Endothelial cell of umbilical vein (primary cell): ENCODE results near the gene RELT. TPM values are rescaled to one million over a fixed set of nuclear protein-coding genes. Genes with fewer than 3 reads are reported as not detected.

Experiments used
- BruUV-seq: library from RNA; stranded (reverse); fragments of 400-500 nt; replicated peaks from 2 replicates; lab custom pipeline; 2021; lab: Mats Ljungman, UMichigan
- CTCF ChIA-PET: fragments of 300-600, 350-600 bp; sonication (Branson Sonifier 250); formaldehyde crosslinking; loops from one replicate; lab custom pipeline; 2021; ENCODE audit warnings: antibody characterized with exemption, inconsistent platforms; lab: Charles Lee
- POLR2A ChIA-PET: fragments of 300-600, 350-600 bp; sonication (Branson Sonifier 250); formaldehyde crosslinking; loops from one replicate; lab custom pipeline; 2021; ENCODE audit warnings: antibody characterized with exemption, inconsistent platforms; lab: Charles Lee
- DNase-seq: peaks from one replicate; pipeline ENCODE4 v3.0.0-alpha.2; 2011; ENCODE audit warnings: low read depth, low spot score
- FAIRE-seq: peaks from 2 replicates; lab custom pipeline; 2011; peaks lifted over from hg19 to GRCh38; lab: Jason Lieb, UNC
- H2AFZ ChIP-seq: 2 replicates; pipeline ENCODE4 v1.6.0; 2012; ENCODE audit warnings: low read depth, low read length, control low read depth, inconsistent platforms
- H3K27ac ChIP-seq: 2 replicates; pipeline ENCODE4 v1.5.1; 2011; ENCODE audit warnings: low read depth, mild to moderate bottlenecking, control low read depth, low read length, moderate library complexity; ENCODE audit not compliant: insufficient read depth
- H3K27me3 ChIP-seq, 2 experiments: 2 replicates each; pipeline versions ENCODE4 v1.6.0 to v1.6.1; 2011; ENCODE audit warnings: low read length in 2 of 2, mixed read lengths in 1 of 2; ENCODE audit not compliant: control insufficient read depth in 2 of 2, insufficient read depth in 2 of 2
- H3K36me3 ChIP-seq, 2 experiments: 2 replicates in 1 of 2; 3 replicates in 1 of 2; pipeline ENCODE4 v1.5.1; 2011; ENCODE audit warnings: low read length in 2 of 2, mild to moderate bottlenecking in 1 of 2, moderate library complexity in 1 of 2; ENCODE audit not compliant: control insufficient read depth in 2 of 2, insufficient read depth in 2 of 2; ENCODE audit errors: extremely low read depth in 1 of 2
- H3K4me1 ChIP-seq: 3 replicates; pipeline ENCODE4 v1.5.1; 2011; ENCODE audit warnings: mild to moderate bottlenecking, low read length; ENCODE audit not compliant: control insufficient read depth, insufficient read depth; ENCODE audit errors: extremely low read depth
- H3K4me2 ChIP-seq: 2 replicates; pipeline ENCODE4 v1.6.1; 2011; ENCODE audit warnings: low read length, control low read depth, mixed read lengths; ENCODE audit not compliant: insufficient read depth
- H3K4me3 ChIP-seq, 3 experiments: fragments of 200-600 bp in 1 of 3; sonication (generic), shearing (Covaris generic) in 1 of 3; replicated peaks in 1 of 3; 2 replicates each; pipeline ENCODE4 v1.5.1; 2011 to 2016; ENCODE audit warnings: control low read depth in 3 of 3, low read length in 3 of 3, mild to moderate bottlenecking in 2 of 3, inconsistent platforms in 1 of 3, low read depth in 1 of 3, moderate library complexity in 1 of 3; ENCODE audit not compliant: insufficient read depth in 1 of 3
- H3K79me2 ChIP-seq: 2 replicates; pipeline ENCODE4 v1.6.0; 2012; ENCODE audit warnings: low read length, inconsistent platforms; ENCODE audit not compliant: control insufficient read depth, insufficient read depth
- H3K9ac ChIP-seq: replicated peaks from 2 replicates; pipeline ENCODE3; 2011; ENCODE audit warnings: low read length, control low read depth; ENCODE audit not compliant: insufficient read depth; ENCODE audit errors: extremely low read depth
- H3K9me1 ChIP-seq: replicated peaks from 3 replicates; pipeline ENCODE4 v1.6.0; 2011; ENCODE audit warnings: mild to moderate bottlenecking, low read length; ENCODE audit not compliant: control insufficient read depth, insufficient read depth; ENCODE audit errors: extremely low read depth
- H3K9me3 ChIP-seq: replicated peaks from 2 replicates; pipeline ENCODE4 v1.5.1; 2012; ENCODE audit warnings: low read length, inconsistent platforms; ENCODE audit not compliant: control insufficient read depth, insufficient read depth
- H4K20me1 ChIP-seq: replicated peaks from 2 replicates; pipeline ENCODE3; 2011; ENCODE audit warnings: mild to moderate bottlenecking, low read length; ENCODE audit not compliant: control insufficient read depth, insufficient read depth; ENCODE audit errors: extremely low read depth
- EZH2 ChIP-seq: IDR thresholded peaks from 2 replicates; pipeline ENCODE4 v1.6.1; 2012; ENCODE audit warnings: borderline replicate concordance, low read depth, mild to moderate bottlenecking, moderate library complexity, low read length, inconsistent platforms; ENCODE audit not compliant: severe bottlenecking
- FOS ChIP-seq: IDR thresholded peaks from 2 replicates; pipeline ENCODE4 v1.6.1; 2011; ENCODE audit warnings: mild to moderate bottlenecking, low read length, moderate library complexity, borderline replicate concordance; ENCODE audit not compliant: insufficient read depth
- GATA2 ChIP-seq: IDR thresholded peaks from 2 replicates; pipeline ENCODE4 v1.7.0; 2011; ENCODE audit warnings: low read depth, mild to moderate bottlenecking, moderate library complexity, mixed read lengths, low read length; ENCODE audit not compliant: insufficient read length, insufficient read depth
- JUN ChIP-seq: IDR thresholded peaks from 2 replicates; pipeline ENCODE4 v1.6.1; 2011; ENCODE audit warnings: borderline replicate concordance, low read depth; ENCODE audit not compliant: insufficient read length, insufficient read depth
- MYC ChIP-seq: IDR thresholded peaks from one replicate; pipeline ENCODE4 v1.6.1; 2011; ENCODE audit warnings: mild to moderate bottlenecking, low read depth, low read length
- POLR2A ChIP-seq: IDR thresholded peaks from 2 replicates; pipeline ENCODE4 v1.6.1; 2012; ENCODE audit warnings: low read depth, mild to moderate bottlenecking, control low read depth, low read length
- POLR2AphosphoS5 ChIP-seq: IDR thresholded peaks from 2 replicates; pipeline ENCODE4 v1.6.1; 2012; ENCODE audit warnings: low read depth, mild to moderate bottlenecking, control low read depth, low read length, moderate library complexity; ENCODE audit not compliant: insufficient read depth
- dilution Hi-C: fragments of 300-500 bp; cut with MboI; formaldehyde crosslinking; loops from one replicate; pipeline ENCODE4 v1.15.0; 2019; ENCODE audit warnings: low sequenced_read_pairs; ENCODE audit not compliant: extremely low pct_ligation_motif_present
- intact Hi-C: fragments of 100-400 bp; cut with micrococcal nuclease; formaldehyde crosslinking; loops from one replicate; pipeline ENCODE4 v1.10.0; 2022
- polyA plus RNA-seq, 4 experiments: library from polyadenylated mRNA; depleted of rRNA in 3 of 4; stranded (reverse) in 3 of 4; unstranded in 1 of 4; fragments of >200 nt; gene quantifications; 2 replicates each; pipeline versions ENCODE4 v1.2.1 to v1.2.3, GENCODE V29; 2011 to 2012; ENCODE audit warnings: missing spikeins in 1 of 4
- total RNA-seq: library from RNA; stranded (reverse); gene quantifications from 2 replicates; pipeline ENCODE4 v1.2.3, GENCODE V29; 2021
- TF ChIP-seq, protein P1 (sequence below), 2 donors: IDR thresholded peaks; 1 replicate in 1 of 2; 2 replicates in 1 of 2; pipeline ENCODE4 v1.5.1; 2011; ENCODE audit warnings: low read length in 2 of 2, mild to moderate bottlenecking in 2 of 2, moderate library complexity in 2 of 2, control low read depth in 1 of 2, inconsistent platforms in 1 of 2, low read depth in 1 of 2; ENCODE audit not compliant: insufficient read depth in 1 of 2; ENCODE audit errors: extremely low read depth in 1 of 2
- TF ChIP-seq, protein P2 (sequence below): IDR thresholded peaks from 2 replicates; pipeline ENCODE4 v1.6.1; 2011; ENCODE audit not compliant: insufficient read depth, insufficient read length

The RELT gene
- total and polyA plus RNA-seq, 2 donors (not counting 3 experiments of a cell fraction or from before 2014, with no cell fraction given), result 6.7 to 13.1 TPM

DNA sequence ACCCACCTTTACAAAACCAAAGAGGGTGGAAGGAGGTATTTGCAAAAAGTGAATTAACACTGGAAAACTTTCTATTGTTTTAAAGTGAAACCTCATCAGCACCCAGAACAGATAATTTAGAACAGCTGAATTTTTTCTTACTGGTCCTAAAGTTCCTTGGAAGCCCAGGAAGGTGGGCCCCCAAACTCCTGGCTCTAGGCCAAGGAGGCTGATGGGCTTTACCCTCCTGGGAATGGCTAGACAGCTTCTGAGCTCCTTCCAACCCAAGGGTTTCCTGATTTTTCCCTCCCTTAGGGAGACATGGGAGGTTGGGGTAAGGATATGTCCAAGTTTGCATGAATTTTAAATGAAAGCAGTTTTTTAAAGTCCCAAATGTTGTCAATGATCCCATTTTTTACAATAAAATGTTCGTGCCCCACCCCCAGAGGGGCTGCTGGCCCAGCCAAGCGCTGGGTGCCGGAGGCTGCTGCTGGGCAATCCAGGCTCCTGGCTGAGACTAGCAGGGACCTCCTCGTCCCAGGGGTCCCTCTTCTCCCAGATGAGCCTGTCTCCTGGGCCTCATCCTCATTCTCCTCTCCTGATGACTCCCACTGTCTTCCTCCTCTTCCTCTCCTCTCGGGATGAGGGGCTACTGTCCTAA, 28.4 kb downstream of the RELT start:
- no peaks in the 10 kb centered on the region for H3K4me1 ChIP-seq
- H4K20me1 ChIP-seq, result no peaks in the 10 kb centered on the region
- DNase-seq (no peak), FAIRE-seq (no peak)
- no peaks in the 10 kb centered on the region for H3K27me3 ChIP-seq
- dilution Hi-C loops, result no loop called here
- H3K9me3 ChIP-seq, result no peaks in the 10 kb centered on the region
- intact Hi-C loops, result loop anchor here (1.0 to 10.0 kb wide), 3 partner anchors 220 to 528 kb away; no protein-coding TSS in a partner anchor
- H3K9ac ChIP-seq, result no peak overlapping the region
- H3K4me2 ChIP-seq, result no peak overlapping the region
- H3K36me3 ChIP-seq, result peaks cover 2 to 4% of the 10 kb centered on the region in 2 experiments
- ChIA-PET CTCF (interaction anchor here (0.6 to 6.4 kb wide), 3 partner anchors 11 to 256 kb away, joined by 3 to 89 read pairs (median 4); no protein-coding TSS in a partner anchor), POLR2A (no interaction called here)
- no peak for TF ChIP-seq GATA2
- TF ChIP-seq, protein P1, sequence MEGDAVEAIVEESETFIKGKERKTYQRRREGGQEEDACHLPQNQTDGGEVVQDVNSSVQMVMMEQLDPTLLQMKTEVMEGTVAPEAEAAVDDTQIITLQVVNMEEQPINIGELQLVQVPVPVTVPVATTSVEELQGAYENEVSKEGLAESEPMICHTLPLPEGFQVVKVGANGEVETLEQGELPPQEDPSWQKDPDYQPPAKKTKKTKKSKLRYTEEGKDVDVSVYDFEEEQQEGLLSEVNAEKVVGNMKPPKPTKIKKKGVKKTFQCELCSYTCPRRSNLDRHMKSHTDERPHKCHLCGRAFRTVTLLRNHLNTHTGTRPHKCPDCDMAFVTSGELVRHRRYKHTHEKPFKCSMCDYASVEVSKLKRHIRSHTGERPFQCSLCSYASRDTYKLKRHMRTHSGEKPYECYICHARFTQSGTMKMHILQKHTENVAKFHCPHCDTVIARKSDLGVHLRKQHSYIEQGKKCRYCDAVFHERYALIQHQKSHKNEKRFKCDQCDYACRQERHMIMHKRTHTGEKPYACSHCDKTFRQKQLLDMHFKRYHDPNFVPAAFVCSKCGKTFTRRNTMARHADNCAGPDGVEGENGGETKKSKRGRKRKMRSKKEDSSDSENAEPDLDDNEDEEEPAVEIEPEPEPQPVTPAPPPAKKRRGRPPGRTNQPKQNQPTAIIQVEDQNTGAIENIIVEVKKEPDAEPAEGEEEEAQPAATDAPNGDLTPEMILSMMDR (IDR thresholded peaks at IDR 0.05; ENCODE audit: extremely low read depth in 1 of 2, insufficient read depth in 1 of 2, low read depth in 1 of 2, low read length in 2 of 2), result no peak
- no peak for TF ChIP-seq POLR2AphosphoS5
- no peak for TF ChIP-seq MYC
- TF ChIP-seq JUN, result no peak
- TF ChIP-seq, protein P2, sequence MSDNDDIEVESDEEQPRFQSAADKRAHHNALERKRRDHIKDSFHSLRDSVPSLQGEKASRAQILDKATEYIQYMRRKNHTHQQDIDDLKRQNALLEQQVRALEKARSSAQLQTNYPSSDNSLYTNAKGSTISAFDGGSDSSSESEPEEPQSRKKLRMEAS, result no peak
- TF ChIP-seq FOS, result no peak
- TF ChIP-seq POLR2A, result no peak
- no peak for TF ChIP-seq EZH2
- H2AFZ ChIP-seq, result no peak overlapping the region
- H3K27ac ChIP-seq, result no peak overlapping the region
- no peaks in the 10 kb centered on the region for H3K9me1 ChIP-seq
- no peaks in the 10 kb centered on the region for H3K79me2 ChIP-seq
- no peak overlapping the region for H3K4me3 ChIP-seq
- no TSS peak for BruUV-seq
